Hepatocyte (in vitro differentiated cells): ENCODE data around the gene TENT5C. TPM values are rescaled to one million over a fixed set of nuclear protein-coding genes. Genes with fewer than 3 reads are reported as not detected.

ENCODE experiments used
- DNase-seq: peaks from one replicate; pipeline ENCODE4 v3.0.0-alpha.2; 2016; ENCODE audit warnings: low spot score
- H2AFZ ChIP-seq: fragments of 200-600 bp; sonication (generic); 2 replicates; pipeline ENCODE4 v1.6.0; 2016; ENCODE audit warnings: antibody characterized with exemption, mild to moderate bottlenecking
- H3K27ac ChIP-seq: fragments of 200-600 bp; sonication (generic); 2 replicates; pipeline ENCODE4 v1.5.1; 2016; ENCODE audit warnings: mild to moderate bottlenecking
- H3K27me3 ChIP-seq: fragments of 200-600 bp; sonication (generic); 2 replicates; pipeline ENCODE4 v1.6.1; 2016
- H3K36me3 ChIP-seq: fragments of 200-600 bp; sonication (generic); replicated peaks from 2 replicates; pipeline ENCODE4 v1.5.1; 2016; ENCODE audit warnings: low read depth; ENCODE audit not compliant: insufficient read depth
- H3K4me1 ChIP-seq: fragments of 200-600 bp; sonication (generic); 2 replicates; pipeline ENCODE4 v1.5.1; 2016; ENCODE audit warnings: mild to moderate bottlenecking, moderate library complexity; ENCODE audit not compliant: insufficient read depth
- H3K4me2 ChIP-seq: fragments of 200-600 bp; sonication (generic); 2 replicates; pipeline ENCODE4 v1.6.0; 2016
- H3K4me3 ChIP-seq: fragments of 200-600 bp; sonication (generic); 2 replicates; pipeline ENCODE4 v1.5.1; 2016; ENCODE audit warnings: mild to moderate bottlenecking
- H3K79me2 ChIP-seq: fragments of 200-600 bp; sonication (generic); 2 replicates; pipeline ENCODE4 v1.6.0; 2017; ENCODE audit warnings: mild to moderate bottlenecking
- H3K9me2 ChIP-seq: fragments of 200-600 bp; sonication (generic); replicated peaks from 2 replicates; pipeline ENCODE4 v1.6.0; 2017; ENCODE audit warnings: mild to moderate bottlenecking; ENCODE audit not compliant: insufficient read depth
- H3K9me3 ChIP-seq: fragments of 200-600 bp; sonication (generic); 2 replicates; pipeline ENCODE4 v1.5.1; 2016; ENCODE audit warnings: low read depth, mild to moderate bottlenecking
- H4K20me1 ChIP-seq: fragments of 200-600 bp; sonication (generic); 2 replicates; pipeline ENCODE4 v1.6.0; 2016; ENCODE audit warnings: mild to moderate bottlenecking; ENCODE audit not compliant: insufficient read depth, poor library complexity, severe bottlenecking
- CTCF ChIP-seq: fragments of 200-600 bp; sonication (generic); IDR thresholded peaks from 2 replicates; pipeline ENCODE4 v1.5.1; 2016; ENCODE audit warnings: antibody characterized with exemption, mild to moderate bottlenecking; ENCODE audit not compliant: poor library complexity
- EZH2 ChIP-seq: fragments of 200-600 bp; sonication (generic); IDR thresholded peaks from 2 replicates; pipeline ENCODE4 v1.6.1; 2016; ENCODE audit warnings: antibody characterized with exemption, mild to moderate bottlenecking, borderline replicate concordance
- EZH2phosphoT487 ChIP-seq: fragments of 200-600 bp; sonication (generic); IDR thresholded peaks from one replicate; pipeline ENCODE4 v1.6.1; 2018; ENCODE audit warnings: antibody characterized with exemption, mild to moderate bottlenecking, low read depth, moderate library complexity; ENCODE audit not compliant: unreplicated experiment, severe bottlenecking
- WGBS: methylation state at CpG from one replicate; pipeline ENCODE4 v1.1.6; 2016; ENCODE audit warnings: low lambda C conversion rate; ENCODE audit errors: missing lambda C conversion rate; 5-methylcytosine and 5-hydroxymethylcytosine counted together
- polyA plus RNA-seq: library from polyadenylated mRNA; unstranded; fragments of >200 nt; fragmentation: Nextera tagmentation; extraction: Ambion mirVana; gene quantifications from 2 replicates; pipeline ENCODE4 v1.2.1, GENCODE V29; 2016
- total RNA-seq: library from RNA; depleted of rRNA; stranded (reverse); fragments of >200 nt; gene quantifications from 2 replicates; pipeline ENCODE4 v1.2.3, GENCODE V29; 2014

TENT5C gene
- total and polyA plus RNA-seq, 2 experiments from 2014 or later, result 2.5 to 4.1 TPM

GRCh38 chr1:117616356-117616755 is 10.5 kb downstream of the TENT5C start:
- TF ChIP-seq EZH2phosphoT487 (no peak), CTCF (no peak), EZH2 (no peak)
- no peaks in the 10 kb centered on the region for H3K9me2 ChIP-seq
- H4K20me1 ChIP-seq, result no peaks in the 10 kb centered on the region
- H3K36me3 ChIP-seq, result no peaks in the 10 kb centered on the region
- no peaks in the 10 kb centered on the region for H3K27me3 ChIP-seq
- H2AFZ ChIP-seq, result no peak overlapping the region
- H3K9me3 ChIP-seq, result no peaks in the 10 kb centered on the region
- no peak for DNase-seq
- no peak overlapping the region for H3K27ac ChIP-seq
- no peak overlapping the region for H3K4me3 ChIP-seq
- no peak overlapping the region for H3K4me2 ChIP-seq
- H3K4me1 ChIP-seq, result peaks cover 18% of the 10 kb centered on the region
- H3K79me2 ChIP-seq, result peaks cover 67% of the 10 kb centered on the region
- WGBS, result 84% methylated on average over 3 of the region's 3 CpGs

DNA sequence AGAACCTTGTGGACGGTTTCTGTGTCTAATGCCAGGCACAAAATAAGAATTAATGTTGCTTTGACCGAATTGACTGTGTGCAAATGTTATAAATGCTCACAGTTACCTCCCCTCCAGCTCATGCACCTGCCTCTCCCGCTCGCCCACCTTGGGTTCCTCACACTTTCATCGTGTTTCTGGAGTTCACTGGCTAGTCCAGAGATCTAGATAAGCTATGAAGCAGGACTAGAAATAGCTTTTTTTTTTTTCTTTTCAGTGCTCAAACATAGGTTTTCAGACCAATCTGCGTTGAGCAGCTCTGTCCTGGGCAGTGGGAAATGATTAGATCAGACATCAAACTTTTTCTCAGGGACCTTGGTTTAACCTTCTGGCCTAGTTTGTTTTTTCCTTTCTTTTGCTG is 11.1 kb downstream of the TENT5C start:
- Histone ChIP-seq H4K20me1 (no peaks in the 10 kb centered on the region), H3K4me2 (no peak overlapping the region), H3K79me2 (peaks cover 69% of the 10 kb centered on the region), H3K36me3 (no peaks in the 10 kb centered on the region), H3K4me1 (peaks cover 18% of the 10 kb centered on the region), H3K4me3 (no peak overlapping the region), H3K27me3 (no peaks in the 10 kb centered on the region), H3K9me2 (no peaks in the 10 kb centered on the region), H3K27ac (no peak overlapping the region), H2AFZ (no peak overlapping the region), H3K9me3 (no peaks in the 10 kb centered on the region)
- TF ChIP-seq EZH2phosphoT487, result no peak
- no peak for TF ChIP-seq EZH2
- no peak for TF ChIP-seq CTCF
- no peak for DNase-seq
- WGBS, result 76% methylated on average over 6 of the region's 6 CpGs

- no peaks in the 10 kb centered on the region for H3K9me2 ChIP-seq
- H3K4me1 ChIP-seq, result peaks cover 7% of the 10 kb centered on the region
- H3K4me2 ChIP-seq, result no peak overlapping the region
- no peak overlapping the region for H3K27ac ChIP-seq
- TF ChIP-seq CTCF (no peak), EZH2 (no peak), EZH2phosphoT487 (no peak)
- no peak overlapping the region for H3K4me3 ChIP-seq
- H4K20me1 ChIP-seq, result no peaks in the 10 kb centered on the region
- no peak for DNase-seq
- no peaks in the 10 kb centered on the region for H3K9me3 ChIP-seq
- H3K27me3 ChIP-seq, result no peaks in the 10 kb centered on the region
- no peak overlapping the region for H2AFZ ChIP-seq
- 92% methylated on average over 2 of the region's 2 CpGs for WGBS
- H3K36me3 ChIP-seq, result no peaks in the 10 kb centered on the region
- peaks cover 69% of the 10 kb centered on the region for H3K79me2 ChIP-seq
Measured at GRCh38 chr1:117618450-117619122, 12.7 kb downstream of the TENT5C start.
